GM10248 (cell line): ENCODE measurements around the gene GSG1L.
A peak's percentile ranks its signal among the peaks of the same experiment; 100 is the strongest.

Experiments
- CTCF ChIA-PET: fragments of 300-600 bp; sonication (Branson Sonifier 250); formaldehyde crosslinking; extraction: SDS; loops from one replicate; lab custom pipeline; 2021; ENCODE audit warnings: antibody characterized with exemption; lab: Yijun Ruan, JAX
- POLR2A ChIA-PET: fragments of 350-650 bp; sonication (Branson Sonifier 250); formaldehyde crosslinking; extraction: SDS; loops from one replicate; lab custom pipeline; 2020; ENCODE audit warnings: antibody characterized with exemption; lab: Yijun Ruan, JAX
- DNase-seq: peaks from one replicate; pipeline ENCODE4 v3.0.0; 2012; ENCODE audit errors: extremely low spot score
- CTCF ChIP-seq: IDR thresholded peaks from 2 replicates; pipeline ENCODE4 v1.5.1; 2012; ENCODE audit warnings: mild to moderate bottlenecking, low read depth; ENCODE audit errors: extremely low read depth, missing control alignments, control extremely low read depth

Gene GSG1L

GRCh38 chr16:28063591-28064061 is at the start of gene GSG1L:
Gene GSG1L (minus strand): TSS chr16:28063714. CDS start chr16:28063424, 290 bp downstream.
- TF ChIP-seq CTCF = peak; percentile 11
- ChIA-PET POLR2A (no interaction called here), CTCF (interaction anchor here (1.3 to 2.5 kb wide), 2 partner anchors 12 to 424 kb away, joined by 4 to 10 read pairs; no protein-coding TSS in a partner anchor)
- no peak for DNase-seq

- ChIA-PET POLR2A (no interaction called here), CTCF (interaction anchor here (0.9 to 1.7 kb wide), 4 partner anchors 10 to 42 kb away, joined by 3 to 6 read pairs (median 3); no protein-coding TSS in a partner anchor)
- no peak for TF ChIP-seq CTCF
- DNase-seq = no peak
Observed at GRCh38 chr16:28112908-28113307, 49.4 kb upstream of the GSG1L start.

GRCh38 chr16:28110977-28111376 is 47.5 kb upstream of the GSG1L start:
- no peak for TF ChIP-seq CTCF
- ChIA-PET POLR2A (no interaction called here), CTCF (no interaction called here)
- DNase-seq = no peak

- CTCF ChIA-PET = no interaction called here
- no peak for TF ChIP-seq CTCF
- DNase-seq = no peak
- POLR2A ChIA-PET = no interaction called here
Observed at GRCh38 chr16:28110479-28110878, 47.0 kb upstream of the GSG1L start.

- no peak for TF ChIP-seq CTCF
- DNase-seq = no peak
- ChIA-PET CTCF (no interaction called here), POLR2A (no interaction called here)
Observed at GRCh38 chr16:28110074-28110473, 46.6 kb upstream of the GSG1L start.

- CTCF ChIA-PET = no interaction called here
- no peak for TF ChIP-seq CTCF
- no peak for DNase-seq
- POLR2A ChIA-PET = no interaction called here
Observed at GRCh38 chr16:28108590-28109247, 45.2 kb upstream of the GSG1L start.

- no peak for TF ChIP-seq CTCF
- no peak for DNase-seq
- ChIA-PET POLR2A (no interaction called here), CTCF (interaction anchor here (1.2 kb wide), 1 partner anchor 111 kb away, joined by 3 read pairs; no protein-coding TSS in a partner anchor)
Observed at GRCh38 chr16:28107232-28107631, 43.7 kb upstream of the GSG1L start.
